Measurements from ENCODE around the gene TK2. TPM values are rescaled to one million over a fixed set of nuclear protein-coding genes. Genes with fewer than 3 reads are reported as not detected.
A peak's percentile ranks its signal among the peaks of the same experiment; 100 is the strongest.

TK2 gene
- total RNA-seq, 2 donors from 2014 or later, result 7.9 to 11.5 TPM

GRCh38 chr16:66469947-66470546 lies 79.9 kb downstream of the TK2 start:
- Histone ChIP-seq H3K27ac (ENCODE audit: low read depth, low read length) (no peak overlapping the region), H3K9me3 (ENCODE audit: control insufficient read depth, low read length) (no peaks in the 10 kb centered on the region), H3K36me3 (ENCODE audit: control insufficient read depth, insufficient read depth, low read length) (no peaks in the 10 kb centered on the region), H3K4me1 (ENCODE audit: control insufficient read depth, insufficient read depth, low read length) (peaks cover 2% of the 10 kb centered on the region), H3K27me3 (ENCODE audit: control insufficient read depth, insufficient read depth, low read length, poor library complexity, severe bottlenecking) (peaks cover 14% of the 10 kb centered on the region), H3K9ac (ENCODE audit: extremely low read depth, low read length, poor library complexity, severe bottlenecking) (no peak overlapping the region), H3K4me3 (ENCODE audit: low read length) (no peak overlapping the region)
- no peaks in the 10 kb centered on the region for H3K9me3 Mint-ChIP-seq
- 86 to 100% methylated on average over 1 to 6 of the region's 6 CpGs for whole genome bisulfite sequencing, 2 experiments (ENCODE audit: insufficient coverage in 1 of 2, insufficient read length in 1 of 2)
- H3K4me3 Mint-ChIP-seq, result no peak overlapping the region
- peaks cover 12% of the 10 kb centered on the region for H3K4me1 Mint-ChIP-seq
- TF ChIP-seq CTCF (conservative IDR thresholded peaks at IDR 0.05), result no peak
- no peaks in the 10 kb centered on the region for H3K36me3 Mint-ChIP-seq (ENCODE audit: low read depth)
- no peak overlapping the region for H3K27ac Mint-ChIP-seq
- peak; percentile 24 for DNase-seq
- H3K27me3 Mint-ChIP-seq (ENCODE audit: insufficient read depth), result peaks cover 45% of the 10 kb centered on the region

- TF ChIP-seq CTCF (conservative IDR thresholded peaks at IDR 0.05), result no peak
Measured at GRCh38 chr16:66469291-66469946, 80.5 kb downstream of the TK2 start.

GRCh38 chr16:66468321-66468965 lies 81.5 kb downstream of the TK2 start:
- no peak overlapping the region for H3K4me3 Mint-ChIP-seq
- H3K9me3 Mint-ChIP-seq, result no peaks in the 10 kb centered on the region
- no peaks in the 10 kb centered on the region for H3K9me3 ChIP-seq (ENCODE audit: control insufficient read depth, low read length)
- no peaks in the 10 kb centered on the region for H3K4me1 ChIP-seq (ENCODE audit: control insufficient read depth, insufficient read depth, low read length)
- H3K4me3 ChIP-seq (ENCODE audit: low read length), result no peak overlapping the region
- H3K27me3 ChIP-seq (ENCODE audit: control insufficient read depth, insufficient read depth, low read length, poor library complexity, severe bottlenecking), result peaks cover 14% of the 10 kb centered on the region
- no peak overlapping the region for H3K27ac ChIP-seq (ENCODE audit: low read depth, low read length)
- no peak for TF ChIP-seq CTCF (conservative IDR thresholded peaks at IDR 0.05)
- WGBS, 2 experiments (ENCODE audit: insufficient coverage in 1 of 2, insufficient read length in 1 of 2), result 91 to 92% methylated on average over 5 to 11 of the region's 11 CpGs
- peaks cover 8% of the 10 kb centered on the region for H3K4me1 Mint-ChIP-seq
- H3K27ac Mint-ChIP-seq, result no peak overlapping the region
- DNase-seq, result peak; percentile 36
- H3K36me3 ChIP-seq (ENCODE audit: control insufficient read depth, insufficient read depth, low read length), result no peaks in the 10 kb centered on the region
- no peaks in the 10 kb centered on the region for H3K36me3 Mint-ChIP-seq (ENCODE audit: low read depth)
- H3K27me3 Mint-ChIP-seq (ENCODE audit: insufficient read depth), result peaks cover 53% of the 10 kb centered on the region
- H3K9ac ChIP-seq (ENCODE audit: extremely low read depth, low read length, poor library complexity, severe bottlenecking), result no peak overlapping the region

More at GRCh38 chr16:66469291-66469946, 80.5 kb downstream of the TK2 start:
- peaks cover 44% of the 10 kb centered on the region for H3K27me3 Mint-ChIP-seq (ENCODE audit: insufficient read depth)
- peaks cover 14% of the 10 kb centered on the region for H3K27me3 ChIP-seq (ENCODE audit: control insufficient read depth, insufficient read depth, low read length, poor library complexity, severe bottlenecking)
- no peak overlapping the region for H3K4me3 ChIP-seq (ENCODE audit: low read length)
- 94 to 97% methylated on average over 8 to 26 of the region's 26 CpGs for WGBS, 2 experiments (ENCODE audit: insufficient coverage in 1 of 2, insufficient read length in 1 of 2)
- no peaks in the 10 kb centered on the region for H3K4me1 ChIP-seq (ENCODE audit: control insufficient read depth, insufficient read depth, low read length)
- H3K27ac Mint-ChIP-seq, result no peak overlapping the region
- peak; percentile 35 for DNase-seq
- H3K36me3 Mint-ChIP-seq (ENCODE audit: low read depth), result no peaks in the 10 kb centered on the region
- no peaks in the 10 kb centered on the region for H3K9me3 ChIP-seq (ENCODE audit: control insufficient read depth, low read length)
- H3K4me3 Mint-ChIP-seq, result no peak overlapping the region
- no peak overlapping the region for H3K27ac ChIP-seq (ENCODE audit: low read depth, low read length)
- H3K9ac ChIP-seq (ENCODE audit: extremely low read depth, low read length, poor library complexity, severe bottlenecking), result no peak overlapping the region
- H3K4me1 Mint-ChIP-seq, result peaks cover 8% of the 10 kb centered on the region
- H3K9me3 Mint-ChIP-seq, result no peaks in the 10 kb centered on the region
- H3K36me3 ChIP-seq (ENCODE audit: control insufficient read depth, insufficient read depth, low read length), result no peaks in the 10 kb centered on the region
